ENCODE measurements around the gene UBB.
"Not testable (repeated sequence)": the region's sequence is repeated elsewhere in the genome, so short reads cannot be mapped to it uniquely, and the experiment has no call there.

The UBB gene

DNA sequence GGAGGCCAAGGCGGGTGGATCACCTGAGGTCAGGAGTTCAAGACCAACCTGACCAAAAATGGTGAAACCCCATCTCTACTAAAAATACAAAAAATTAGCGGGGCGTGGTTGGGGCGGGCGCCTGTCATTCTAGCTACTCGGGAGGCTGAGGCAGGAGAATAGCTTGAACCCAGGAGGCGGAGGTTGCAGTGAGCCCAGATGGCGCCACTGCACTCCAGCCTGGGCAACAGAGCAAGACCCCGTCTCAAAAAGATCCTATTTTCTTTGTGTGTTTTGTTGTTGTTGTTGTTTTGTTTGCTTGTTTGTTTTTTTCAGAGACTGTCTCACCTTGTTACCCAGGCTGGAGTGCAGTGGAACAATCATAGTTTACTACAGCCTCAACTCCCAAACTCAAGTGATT is 23.0 kb downstream of the UBB start:
- not testable (repeated sequence) for H3K9me3 ChIP-seq (ENCODE audit: control insufficient read depth, insufficient read depth, low read length); H3K36me3 ChIP-seq (ENCODE audit: control insufficient read depth, insufficient read depth, low read length); H3K27me3 ChIP-seq (ENCODE audit: control insufficient read depth, insufficient read depth, low read length); H3K9ac ChIP-seq (ENCODE audit: low read depth, low read length); H3K4me3 ChIP-seq (ENCODE audit: low read depth, low read length); H3K4me1 ChIP-seq (ENCODE audit: control insufficient read depth, insufficient read depth, low read length)

DNA sequence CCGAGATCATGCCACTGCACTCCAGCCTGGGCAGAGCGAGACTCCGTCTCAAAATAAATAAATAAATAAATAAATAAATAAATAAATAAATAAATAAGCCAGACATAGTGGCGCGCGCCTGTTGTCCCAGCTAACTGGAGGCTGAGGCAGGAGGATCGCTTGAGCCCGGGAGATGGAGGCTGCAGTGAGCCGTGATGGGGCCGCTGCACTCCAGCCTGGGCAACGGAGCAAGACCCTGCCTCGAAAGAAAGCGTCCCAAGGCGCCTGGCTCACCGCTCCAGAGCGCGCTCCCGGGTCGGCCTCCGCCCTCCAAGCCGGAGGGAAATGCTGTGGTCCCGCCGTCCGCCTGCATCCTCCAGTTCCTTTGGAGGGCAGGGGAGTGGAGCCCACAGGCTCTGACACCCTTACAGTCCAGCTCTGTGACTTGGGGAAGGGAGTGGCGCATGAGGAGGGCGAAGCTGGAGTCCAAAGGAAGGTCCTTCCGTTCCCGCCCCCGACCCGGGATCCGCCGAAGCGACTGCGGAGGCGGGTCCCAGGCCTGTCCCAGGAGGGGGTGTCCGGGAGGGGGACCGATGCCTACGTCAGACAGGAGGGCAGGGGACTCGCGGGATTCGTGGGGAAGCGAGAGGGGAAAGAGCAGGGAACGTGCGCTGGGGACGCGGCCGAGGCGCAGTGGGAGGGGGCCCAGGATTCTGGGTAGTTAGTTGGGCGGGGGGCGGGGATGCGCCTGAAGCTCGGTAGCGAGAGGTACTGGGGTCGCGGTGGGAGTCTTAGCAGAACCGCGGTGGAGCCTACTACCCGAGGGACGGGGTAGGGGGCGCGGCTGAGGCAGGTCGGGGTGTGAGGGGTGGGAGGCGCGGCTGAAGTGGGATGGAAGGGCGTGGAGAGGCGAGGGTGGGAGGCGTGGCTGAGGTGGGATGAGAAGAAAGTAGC is 26.1 kb downstream of the UBB start:
- Histone ChIP-seq H3K4me3 (ENCODE audit: low read depth, low read length) (peak overlapping the region; percentile 82), H3K9ac (ENCODE audit: low read depth, low read length) (peak overlapping the region; percentile 41), H3K4me1 (ENCODE audit: control insufficient read depth, insufficient read depth, low read length) (peaks cover 4% of the 10 kb centered on the region), H3K27me3 (ENCODE audit: control insufficient read depth, insufficient read depth, low read length) (no peaks in the 10 kb centered on the region), H3K36me3 (ENCODE audit: control insufficient read depth, insufficient read depth, low read length) (no peaks in the 10 kb centered on the region), H3K9me3 (ENCODE audit: control insufficient read depth, insufficient read depth, low read length) (no peaks in the 10 kb centered on the region)

DNA sequence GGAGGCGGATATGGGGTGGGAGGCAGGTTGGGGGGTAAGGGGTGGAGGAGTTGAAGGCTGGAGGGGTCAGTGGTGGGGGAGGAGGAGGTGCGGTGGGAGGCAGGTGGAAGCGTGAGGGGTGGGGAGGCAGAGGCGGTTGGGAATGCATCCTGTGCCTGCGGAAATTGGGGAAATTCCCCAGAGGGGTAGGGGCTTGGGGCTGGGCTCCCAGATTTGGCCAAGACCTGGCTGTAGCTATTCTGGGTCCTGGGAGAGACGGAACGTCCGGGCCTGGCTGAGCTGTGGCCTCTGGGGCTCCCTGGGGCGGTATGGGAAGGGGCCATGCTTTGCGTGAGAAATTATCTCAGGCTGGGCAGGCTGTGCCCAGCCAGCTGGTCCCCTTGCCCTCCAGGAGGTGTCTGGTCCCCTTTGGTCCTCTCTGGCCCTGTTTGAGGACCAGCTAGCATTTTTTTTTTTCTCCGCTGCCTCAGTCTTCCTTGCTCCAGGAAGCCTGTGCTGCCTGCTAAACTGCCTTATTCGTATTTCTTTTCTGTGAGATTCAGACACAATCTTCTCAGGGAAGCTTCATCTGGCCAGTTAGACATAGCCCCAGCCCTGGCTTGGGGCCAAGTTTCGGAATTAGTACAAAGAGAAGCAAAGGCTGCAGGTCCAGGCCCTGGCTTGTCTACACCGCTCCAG is 27.2 kb downstream of the UBB start:
- Histone ChIP-seq H3K36me3 (ENCODE audit: control insufficient read depth, insufficient read depth, low read length) (no peaks in the 10 kb centered on the region), H3K27me3 (ENCODE audit: control insufficient read depth, insufficient read depth, low read length) (no peaks in the 10 kb centered on the region), H3K9ac (ENCODE audit: low read depth, low read length) (no peak overlapping the region), H3K9me3 (ENCODE audit: control insufficient read depth, insufficient read depth, low read length) (no peaks in the 10 kb centered on the region), H3K4me3 (ENCODE audit: low read depth, low read length) (peak overlapping the region; percentile 16), H3K4me1 (ENCODE audit: control insufficient read depth, insufficient read depth, low read length) (peaks cover 4% of the 10 kb centered on the region)

DNA sequence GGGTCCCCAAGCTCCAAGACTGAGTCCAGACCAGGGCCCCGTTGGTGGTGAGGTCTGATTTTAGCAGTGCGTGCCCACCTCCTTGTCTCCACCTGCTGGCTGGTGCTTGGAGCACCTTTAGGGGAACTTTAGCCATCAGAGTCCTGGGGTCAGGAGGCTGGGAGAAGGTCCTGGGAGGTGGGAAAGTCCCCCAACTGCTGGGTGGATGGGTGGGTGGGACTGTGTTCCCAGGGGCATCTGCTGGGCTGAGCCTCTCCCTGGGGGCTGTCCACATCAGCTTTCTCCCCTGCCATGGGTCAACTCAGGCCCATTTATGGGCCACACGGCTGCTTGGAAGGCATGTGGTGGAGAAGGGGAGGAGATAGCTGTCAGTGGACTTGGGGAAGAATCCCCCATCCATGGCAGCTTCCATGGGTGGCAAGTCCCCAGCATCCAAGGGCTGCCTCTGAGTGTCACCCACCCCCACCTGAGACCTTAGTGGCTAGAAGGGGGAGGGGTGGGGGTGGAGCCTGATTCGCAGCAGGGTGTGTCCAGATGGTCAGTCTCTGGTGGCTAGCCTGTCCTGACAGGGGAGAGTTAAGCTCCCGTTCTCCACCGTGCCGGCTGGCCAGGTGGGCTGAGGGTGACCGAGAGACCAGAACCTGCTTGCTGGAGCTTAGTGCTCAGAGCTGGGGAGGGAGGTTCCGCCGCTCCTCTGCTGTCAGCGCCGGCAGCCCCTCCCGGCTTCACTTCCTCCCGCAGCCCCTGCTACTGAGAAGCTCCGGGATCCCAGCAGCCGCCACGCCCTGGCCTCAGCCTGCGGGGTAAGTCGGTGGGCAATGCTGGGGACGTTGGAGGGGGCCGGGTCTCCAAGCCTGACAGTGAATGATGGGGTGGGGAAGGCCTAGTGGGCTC is 34.4 kb downstream of the UBB start, which contains the start of gene TRPV2:
TSS of gene TRPV2 (plus strand) at position 541 of the 894 bp plus-strand sequence. CDS start 2,098 bp downstream, outside the sequence.
- Histone ChIP-seq H3K27me3 (ENCODE audit: control insufficient read depth, insufficient read depth, low read length) (no peaks in the 10 kb centered on the region), H3K9me3 (ENCODE audit: control insufficient read depth, insufficient read depth, low read length) (no peaks in the 10 kb centered on the region), H3K4me1 (ENCODE audit: control insufficient read depth, insufficient read depth, low read length) (peaks cover 4% of the 10 kb centered on the region), H3K36me3 (ENCODE audit: control insufficient read depth, insufficient read depth, low read length) (peaks cover 2% of the 10 kb centered on the region), H3K9ac (ENCODE audit: low read depth, low read length) (no peak within 1 kb of the TSS), H3K4me3 (ENCODE audit: low read depth, low read length) (peak within 1 kb of the TSS; percentile 35)

DNA sequence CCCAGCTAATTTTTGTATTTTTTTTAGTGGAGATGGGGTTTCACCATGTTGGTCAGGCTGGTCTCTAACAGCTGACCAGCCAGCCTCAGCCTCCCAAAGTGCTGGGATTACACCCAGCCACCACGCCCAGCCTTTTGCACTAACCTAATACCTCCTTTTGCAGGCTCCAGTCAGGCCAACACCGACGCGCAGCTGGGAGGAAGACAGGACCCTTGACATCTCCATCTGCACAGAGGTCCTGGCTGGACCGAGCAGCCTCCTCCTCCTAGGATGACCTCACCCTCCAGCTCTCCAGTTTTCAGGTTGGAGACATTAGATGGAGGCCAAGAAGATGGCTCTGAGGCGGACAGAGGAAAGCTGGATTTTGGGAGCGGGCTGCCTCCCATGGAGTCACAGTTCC is 36.5 kb downstream of the UBB start:
- Histone ChIP-seq H3K9ac (ENCODE audit: low read depth, low read length) (no peak overlapping the region), H3K9me3 (ENCODE audit: control insufficient read depth, insufficient read depth, low read length) (no peaks in the 10 kb centered on the region), H3K36me3 (ENCODE audit: control insufficient read depth, insufficient read depth, low read length) (peaks cover 2% of the 10 kb centered on the region), H3K4me3 (ENCODE audit: low read depth, low read length) (no peak overlapping the region), H3K4me1 (ENCODE audit: control insufficient read depth, insufficient read depth, low read length) (peaks cover 4% of the 10 kb centered on the region), H3K27me3 (ENCODE audit: control insufficient read depth, insufficient read depth, low read length) (no peaks in the 10 kb centered on the region)

DNA sequence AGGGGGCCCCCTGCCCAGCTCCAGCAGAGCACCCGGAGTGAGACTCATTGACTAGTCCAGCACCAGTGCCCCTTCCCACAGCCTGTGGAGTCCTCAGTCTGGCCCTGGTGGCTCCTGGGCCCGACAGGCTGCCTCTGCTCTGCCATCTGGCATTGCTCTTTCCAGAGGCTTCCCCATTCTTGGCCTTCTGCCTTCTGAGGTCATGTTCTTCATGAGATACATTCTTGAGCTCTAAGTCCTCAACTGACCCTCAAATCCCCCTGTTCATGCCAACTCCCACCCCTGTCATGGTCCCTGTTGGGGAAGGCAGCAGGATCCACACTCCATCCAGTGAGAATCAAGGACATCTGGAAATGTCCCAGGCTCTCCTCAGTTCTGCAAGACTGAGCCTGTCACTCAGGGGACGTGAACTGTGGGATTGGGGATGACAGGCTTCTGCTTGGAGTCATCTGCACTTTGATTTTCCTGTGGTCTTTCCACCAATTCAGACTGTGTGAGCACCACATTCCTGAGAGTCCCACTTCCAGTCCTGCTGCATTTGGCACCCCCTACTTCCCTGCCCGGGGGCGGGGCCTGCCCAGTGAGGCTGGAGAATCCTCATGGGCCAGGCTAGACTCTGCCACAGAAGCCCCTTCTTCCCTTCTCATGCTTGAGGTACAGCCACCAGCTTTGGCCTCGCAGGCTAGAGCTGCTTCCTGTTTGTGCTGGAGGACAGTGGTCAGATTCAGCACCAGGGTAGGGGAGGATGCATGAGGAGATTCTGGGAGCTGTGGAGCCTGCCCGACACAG is 37.2 kb downstream of the UBB start:
- Histone ChIP-seq H3K36me3 (ENCODE audit: control insufficient read depth, insufficient read depth, low read length) (peaks cover 2% of the 10 kb centered on the region), H3K9ac (ENCODE audit: low read depth, low read length) (no peak overlapping the region), H3K4me1 (ENCODE audit: control insufficient read depth, insufficient read depth, low read length) (peaks cover 4% of the 10 kb centered on the region), H3K4me3 (ENCODE audit: low read depth, low read length) (no peak overlapping the region), H3K9me3 (ENCODE audit: control insufficient read depth, insufficient read depth, low read length) (no peaks in the 10 kb centered on the region), H3K27me3 (ENCODE audit: control insufficient read depth, insufficient read depth, low read length) (no peaks in the 10 kb centered on the region)

DNA sequence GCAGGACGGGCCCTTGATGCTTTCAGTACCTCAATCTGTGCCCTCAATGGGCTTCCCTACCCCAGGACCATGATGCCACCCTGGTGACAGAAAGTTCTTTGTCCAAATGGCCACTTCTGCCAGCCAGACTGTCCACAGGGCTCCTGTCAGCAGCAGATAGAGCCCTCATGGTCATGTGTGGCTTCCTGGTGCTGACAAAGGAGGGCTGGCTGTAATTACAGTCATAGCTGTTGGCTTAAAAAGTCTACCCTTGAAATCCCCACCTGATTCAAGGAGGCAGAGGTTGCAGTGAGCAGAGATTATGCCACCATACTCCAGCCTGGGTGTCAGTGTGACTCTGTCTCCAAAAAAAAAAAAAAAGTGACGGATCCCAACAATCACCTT is 37.8 kb downstream of the UBB start:
- Histone ChIP-seq H3K9me3 (ENCODE audit: control insufficient read depth, insufficient read depth, low read length) (no peaks in the 10 kb centered on the region), H3K9ac (ENCODE audit: low read depth, low read length) (no peak overlapping the region), H3K27me3 (ENCODE audit: control insufficient read depth, insufficient read depth, low read length) (no peaks in the 10 kb centered on the region), H3K4me1 (ENCODE audit: control insufficient read depth, insufficient read depth, low read length) (peaks cover 4% of the 10 kb centered on the region), H3K36me3 (ENCODE audit: control insufficient read depth, insufficient read depth, low read length) (peaks cover 2% of the 10 kb centered on the region), H3K4me3 (ENCODE audit: low read depth, low read length) (no peak overlapping the region)

DNA sequence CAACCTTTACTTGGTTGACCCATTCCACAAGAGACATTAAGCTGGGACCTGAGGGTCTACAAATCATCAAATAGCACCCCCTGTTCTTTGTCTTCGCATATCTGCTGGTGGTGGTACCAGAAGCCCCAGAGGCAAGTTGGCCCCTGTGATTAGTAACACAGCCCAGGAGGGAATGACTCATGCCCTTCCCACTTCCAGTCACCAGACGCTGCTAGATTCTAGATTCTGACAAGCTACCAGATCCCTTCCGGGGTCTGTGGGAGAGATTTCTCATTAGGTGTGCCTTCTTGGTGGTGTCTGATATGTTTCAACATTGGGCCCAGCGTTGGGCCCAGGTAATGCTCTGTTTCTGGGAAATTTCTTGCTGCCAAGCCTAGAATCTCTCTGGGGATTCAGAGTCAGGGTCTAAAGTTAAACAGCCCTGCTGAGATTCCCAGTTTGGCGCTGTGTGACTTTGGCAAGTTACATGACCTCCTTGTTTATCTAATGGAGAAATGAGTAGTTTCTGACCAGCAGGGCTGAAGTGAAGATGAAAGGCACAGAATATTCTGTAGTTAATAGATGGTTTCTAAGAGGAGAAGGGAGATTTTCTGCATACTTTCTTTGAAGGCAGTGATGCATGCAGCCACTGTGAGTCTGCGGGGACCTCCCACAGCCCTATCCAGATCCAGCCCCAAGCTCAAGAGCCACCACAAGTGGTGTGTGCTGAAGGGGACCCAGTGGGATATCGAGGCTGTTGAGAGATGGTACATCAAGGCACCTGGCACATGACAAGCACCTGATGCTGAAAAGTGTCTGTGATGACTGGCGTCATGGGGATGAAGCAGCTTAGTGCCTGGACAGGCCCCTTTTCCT is 38.4 kb downstream of the UBB start:
- no peak overlapping the region for H3K4me3 ChIP-seq (ENCODE audit: low read depth, low read length)
- no peak overlapping the region for H3K9ac ChIP-seq (ENCODE audit: low read depth, low read length)
- no peaks in the 10 kb centered on the region for H3K9me3 ChIP-seq (ENCODE audit: control insufficient read depth, insufficient read depth, low read length)
- H3K4me1 ChIP-seq (ENCODE audit: control insufficient read depth, insufficient read depth, low read length) = peaks cover 4% of the 10 kb centered on the region
- peaks cover 2% of the 10 kb centered on the region for H3K36me3 ChIP-seq (ENCODE audit: control insufficient read depth, insufficient read depth, low read length)
- no peaks in the 10 kb centered on the region for H3K27me3 ChIP-seq (ENCODE audit: control insufficient read depth, insufficient read depth, low read length)

DNA sequence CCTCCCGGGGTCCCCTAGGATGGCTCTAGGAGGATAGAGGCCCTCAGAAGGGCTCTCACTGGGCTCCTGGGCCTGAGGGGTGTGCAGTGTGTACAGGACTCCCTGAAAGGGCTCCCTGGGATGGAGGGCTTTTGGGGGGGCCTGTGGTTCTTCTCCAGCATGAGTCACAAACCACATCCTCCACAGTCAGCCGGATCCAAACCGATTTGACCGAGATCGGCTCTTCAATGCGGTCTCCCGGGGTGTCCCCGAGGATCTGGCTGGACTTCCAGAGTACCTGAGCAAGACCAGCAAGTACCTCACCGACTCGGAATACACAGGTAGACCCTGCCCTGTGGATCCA is 39.0 kb downstream of the UBB start:
- H3K4me3 ChIP-seq (ENCODE audit: low read depth, low read length) = no peak overlapping the region
- H3K27me3 ChIP-seq (ENCODE audit: control insufficient read depth, insufficient read depth, low read length) = no peaks in the 10 kb centered on the region
- no peak overlapping the region for H3K9ac ChIP-seq (ENCODE audit: low read depth, low read length)
- peaks cover 2% of the 10 kb centered on the region for H3K36me3 ChIP-seq (ENCODE audit: control insufficient read depth, insufficient read depth, low read length)
- H3K4me1 ChIP-seq (ENCODE audit: control insufficient read depth, insufficient read depth, low read length) = peaks cover 4% of the 10 kb centered on the region
- H3K9me3 ChIP-seq (ENCODE audit: control insufficient read depth, insufficient read depth, low read length) = no peaks in the 10 kb centered on the region

DNA sequence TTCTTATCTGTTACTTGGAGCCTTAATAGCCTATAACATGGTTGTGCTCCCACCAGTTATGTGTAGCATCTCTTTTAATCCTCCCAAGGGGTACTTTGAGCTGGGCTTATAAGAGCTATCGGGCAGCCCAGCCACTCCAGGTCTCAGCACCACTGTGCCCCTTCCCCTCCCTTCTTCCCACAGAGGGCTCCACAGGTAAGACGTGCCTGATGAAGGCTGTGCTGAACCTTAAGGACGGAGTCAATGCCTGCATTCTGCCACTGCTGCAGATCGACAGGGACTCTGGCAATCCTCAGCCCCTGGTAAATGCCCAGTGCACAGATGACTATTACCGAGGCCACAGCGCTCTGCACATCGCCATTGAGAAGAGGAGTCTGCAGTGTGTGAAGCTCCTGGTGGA is 41.5 kb downstream of the UBB start:
- H3K4me3 ChIP-seq (ENCODE audit: low read depth, low read length) = no peak overlapping the region
- no peaks in the 10 kb centered on the region for H3K9me3 ChIP-seq (ENCODE audit: control insufficient read depth, insufficient read depth, low read length)
- H3K36me3 ChIP-seq (ENCODE audit: control insufficient read depth, insufficient read depth, low read length) = peaks cover 2% of the 10 kb centered on the region
- H3K9ac ChIP-seq (ENCODE audit: low read depth, low read length) = no peak overlapping the region
- no peaks in the 10 kb centered on the region for H3K4me1 ChIP-seq (ENCODE audit: control insufficient read depth, insufficient read depth, low read length)
- no peaks in the 10 kb centered on the region for H3K27me3 ChIP-seq (ENCODE audit: control insufficient read depth, insufficient read depth, low read length)
